ENCODE results near the gene FARSA.
"Not testable (repeated sequence)": the region's sequence is repeated elsewhere in the genome, so short reads cannot be mapped to it uniquely, and the experiment has no call there.

The FARSA gene

DNA sequence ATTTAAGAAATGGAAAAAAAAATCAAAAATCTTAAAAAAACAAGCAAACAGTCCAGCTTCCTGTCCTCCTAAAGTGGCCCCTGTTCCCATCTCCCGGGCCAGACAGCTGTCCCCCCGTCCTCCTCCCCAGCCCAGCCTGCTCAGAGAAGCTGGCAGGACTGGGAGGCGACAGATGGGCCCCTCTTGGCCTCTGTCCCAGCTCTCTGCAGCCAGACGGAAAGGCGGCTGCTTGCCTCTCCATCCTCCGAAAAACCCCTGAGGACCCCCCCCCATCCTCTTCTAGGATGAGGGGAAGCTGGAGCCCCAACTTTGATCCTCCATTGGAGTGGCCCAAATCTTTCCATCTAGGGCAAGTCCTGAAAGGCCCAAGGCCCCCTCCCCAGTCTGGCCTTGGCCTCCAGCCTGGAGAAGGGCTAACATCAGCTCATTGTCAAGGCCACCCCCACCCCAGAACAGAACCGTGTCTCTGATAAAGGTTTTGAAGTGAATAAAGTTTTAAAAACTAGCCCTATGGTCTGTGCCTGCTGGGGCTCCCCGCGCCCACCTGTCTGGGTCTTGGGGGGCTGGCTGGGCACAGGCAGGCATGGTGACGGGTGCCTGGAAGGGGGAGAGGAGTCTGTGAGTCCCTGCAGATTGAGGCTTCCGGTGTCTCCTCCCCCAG is 19.8 kb upstream of the FARSA start:
- no peak for TF ChIP-seq ZFX (IDR thresholded peaks at IDR 0.05)
- TF ChIP-seq, protein P1, sequence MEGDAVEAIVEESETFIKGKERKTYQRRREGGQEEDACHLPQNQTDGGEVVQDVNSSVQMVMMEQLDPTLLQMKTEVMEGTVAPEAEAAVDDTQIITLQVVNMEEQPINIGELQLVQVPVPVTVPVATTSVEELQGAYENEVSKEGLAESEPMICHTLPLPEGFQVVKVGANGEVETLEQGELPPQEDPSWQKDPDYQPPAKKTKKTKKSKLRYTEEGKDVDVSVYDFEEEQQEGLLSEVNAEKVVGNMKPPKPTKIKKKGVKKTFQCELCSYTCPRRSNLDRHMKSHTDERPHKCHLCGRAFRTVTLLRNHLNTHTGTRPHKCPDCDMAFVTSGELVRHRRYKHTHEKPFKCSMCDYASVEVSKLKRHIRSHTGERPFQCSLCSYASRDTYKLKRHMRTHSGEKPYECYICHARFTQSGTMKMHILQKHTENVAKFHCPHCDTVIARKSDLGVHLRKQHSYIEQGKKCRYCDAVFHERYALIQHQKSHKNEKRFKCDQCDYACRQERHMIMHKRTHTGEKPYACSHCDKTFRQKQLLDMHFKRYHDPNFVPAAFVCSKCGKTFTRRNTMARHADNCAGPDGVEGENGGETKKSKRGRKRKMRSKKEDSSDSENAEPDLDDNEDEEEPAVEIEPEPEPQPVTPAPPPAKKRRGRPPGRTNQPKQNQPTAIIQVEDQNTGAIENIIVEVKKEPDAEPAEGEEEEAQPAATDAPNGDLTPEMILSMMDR (conservative IDR thresholded peaks at IDR 0.05), result no peak
- H3K27ac ChIP-seq, result no peak overlapping the region

DNA sequence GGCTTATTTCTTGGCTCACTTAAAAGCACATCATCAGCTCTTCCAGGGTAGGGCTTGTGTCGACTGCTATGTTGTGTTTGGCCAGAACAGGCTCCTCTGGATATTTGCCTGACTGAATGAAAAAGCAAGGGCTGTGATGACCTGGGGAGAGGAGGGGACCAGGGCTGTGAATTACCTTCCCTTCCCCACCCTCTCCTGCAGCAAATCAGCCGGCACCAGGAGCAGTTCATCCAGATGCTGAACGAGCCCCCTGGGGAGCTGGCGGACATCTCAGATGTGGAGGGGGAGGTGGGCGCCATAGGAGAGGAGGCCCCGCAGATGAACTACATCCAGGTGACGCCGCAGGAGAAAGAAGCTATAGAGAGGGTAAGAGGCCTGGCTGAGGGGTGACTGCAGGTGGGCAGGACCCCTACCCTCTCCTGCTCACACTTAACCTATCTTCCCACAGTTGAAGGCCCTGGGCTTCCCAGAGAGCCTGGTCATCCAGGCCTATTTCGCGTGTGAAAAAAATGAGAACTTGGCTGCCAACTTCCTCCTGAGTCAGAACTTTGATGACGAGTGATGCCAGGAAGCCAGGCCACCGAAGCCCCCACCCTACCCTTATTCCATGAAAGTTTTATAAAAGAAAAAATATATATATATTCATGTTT is 19.1 kb upstream of the FARSA start:
- TF ChIP-seq, protein P1 (conservative IDR thresholded peaks at IDR 0.05), result no peak
- TF ChIP-seq ZFX (IDR thresholded peaks at IDR 0.05), result no peak
- H3K27ac ChIP-seq, result no peak overlapping the region

DNA sequence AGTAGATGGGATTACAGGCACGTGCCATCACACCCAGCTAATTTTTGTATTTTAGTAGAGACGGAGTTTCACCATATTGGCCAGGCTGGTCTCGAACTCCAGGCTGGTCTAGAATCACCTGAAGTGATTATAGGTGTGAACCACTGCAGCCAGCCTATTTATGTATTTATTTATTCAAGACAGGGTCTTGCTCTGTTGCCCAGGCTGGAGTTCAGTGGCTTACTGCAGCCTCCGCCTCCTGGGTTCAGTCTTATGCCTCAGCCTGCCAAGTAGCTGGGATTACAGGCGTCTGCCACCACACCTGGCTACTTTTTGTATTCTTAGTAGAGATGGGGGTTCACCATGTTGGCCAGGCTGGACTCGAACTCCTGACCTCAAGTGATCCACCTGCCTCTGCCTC is 18.5 kb upstream of the FARSA start:
- H3K27ac ChIP-seq, result not testable (repeated sequence)

DNA sequence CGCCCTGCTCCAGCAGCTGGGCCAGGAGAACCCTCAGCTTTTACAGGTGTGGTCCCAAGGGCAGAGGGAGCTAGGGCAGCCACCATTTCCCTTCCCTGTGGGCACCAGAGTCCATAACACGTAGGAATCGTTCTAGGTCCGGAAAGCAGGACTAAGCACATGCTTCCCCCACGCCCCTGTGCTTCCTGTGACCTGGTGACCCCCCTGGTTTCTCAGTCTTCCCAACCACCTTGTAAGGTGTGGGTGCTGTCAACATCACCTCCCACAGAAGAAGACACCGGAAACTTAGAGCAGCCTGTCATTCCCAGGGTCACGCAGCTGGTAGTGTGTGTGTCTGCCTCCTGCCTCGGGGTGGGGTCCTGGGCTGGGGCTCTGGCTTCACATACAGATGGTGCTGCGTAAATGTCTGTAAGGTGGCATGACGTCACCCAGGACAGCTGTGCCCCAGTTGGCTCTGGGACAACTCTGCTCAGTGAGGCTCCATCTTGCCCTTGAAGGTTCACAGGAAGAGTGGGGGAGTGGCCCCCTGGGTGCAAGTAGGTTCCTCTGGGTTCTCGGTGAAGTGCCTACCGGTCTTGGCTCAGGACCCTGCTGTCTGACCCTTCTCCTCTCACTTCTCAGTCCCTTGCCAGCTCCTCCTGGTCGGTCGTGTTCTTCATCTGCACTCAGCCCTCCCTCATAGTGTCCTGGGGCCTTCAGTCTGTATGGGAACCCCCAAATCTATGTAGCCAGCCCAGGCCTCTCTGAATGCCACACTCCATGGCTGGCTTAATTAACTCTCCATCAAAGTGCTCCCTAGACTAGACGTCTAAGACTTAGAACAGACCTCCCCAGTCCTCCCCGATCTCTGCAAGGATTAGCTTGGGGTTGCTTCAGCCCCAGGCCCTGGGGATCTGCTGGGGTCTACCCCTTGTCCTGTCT is 16.1 kb upstream of the FARSA start:
- no peak overlapping the region for H3K27ac ChIP-seq
- TF ChIP-seq, protein P1 (conservative IDR thresholded peaks at IDR 0.05), result no peak
- no peak for TF ChIP-seq ZFX (IDR thresholded peaks at IDR 0.05)

DNA sequence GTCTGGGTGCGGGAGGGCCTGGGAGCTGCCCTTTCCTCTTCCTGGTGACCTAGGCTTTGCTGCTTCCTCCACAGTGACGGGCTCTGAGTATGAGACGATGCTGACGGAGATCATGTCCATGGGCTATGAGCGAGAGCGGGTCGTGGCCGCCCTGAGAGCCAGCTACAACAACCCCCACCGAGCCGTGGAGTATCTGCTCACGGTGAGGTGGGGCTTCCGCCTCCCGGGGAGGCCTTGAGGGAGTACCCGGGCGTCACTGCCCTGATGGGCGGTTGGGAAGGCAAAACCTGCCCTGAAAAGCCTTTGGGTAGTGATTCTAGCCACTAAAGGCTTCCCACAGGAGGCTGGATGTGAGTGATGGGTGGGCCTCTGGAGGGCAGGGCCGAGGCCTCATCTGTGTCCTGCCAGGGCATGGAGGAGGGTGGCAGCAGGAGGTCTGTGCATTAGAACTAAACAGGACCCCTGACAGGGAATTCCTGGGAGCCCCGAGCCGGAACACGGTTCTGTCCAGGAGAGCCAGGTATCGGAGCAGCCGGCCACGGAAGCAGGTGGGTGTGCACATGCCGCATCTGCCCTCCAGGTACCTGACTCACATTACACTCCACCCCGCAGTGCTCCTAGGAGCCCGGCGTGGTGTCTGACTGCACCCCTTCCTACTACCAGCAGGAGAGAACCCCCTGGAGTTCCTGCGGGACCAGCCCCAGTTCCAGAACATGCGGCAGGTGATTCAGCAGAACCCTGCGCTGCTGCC is 15.3 kb upstream of the FARSA start:
- no peak overlapping the region for H3K27ac ChIP-seq
- no peak for TF ChIP-seq ZFX (IDR thresholded peaks at IDR 0.05)
- TF ChIP-seq, protein P1 (conservative IDR thresholded peaks at IDR 0.05), result no peak

DNA sequence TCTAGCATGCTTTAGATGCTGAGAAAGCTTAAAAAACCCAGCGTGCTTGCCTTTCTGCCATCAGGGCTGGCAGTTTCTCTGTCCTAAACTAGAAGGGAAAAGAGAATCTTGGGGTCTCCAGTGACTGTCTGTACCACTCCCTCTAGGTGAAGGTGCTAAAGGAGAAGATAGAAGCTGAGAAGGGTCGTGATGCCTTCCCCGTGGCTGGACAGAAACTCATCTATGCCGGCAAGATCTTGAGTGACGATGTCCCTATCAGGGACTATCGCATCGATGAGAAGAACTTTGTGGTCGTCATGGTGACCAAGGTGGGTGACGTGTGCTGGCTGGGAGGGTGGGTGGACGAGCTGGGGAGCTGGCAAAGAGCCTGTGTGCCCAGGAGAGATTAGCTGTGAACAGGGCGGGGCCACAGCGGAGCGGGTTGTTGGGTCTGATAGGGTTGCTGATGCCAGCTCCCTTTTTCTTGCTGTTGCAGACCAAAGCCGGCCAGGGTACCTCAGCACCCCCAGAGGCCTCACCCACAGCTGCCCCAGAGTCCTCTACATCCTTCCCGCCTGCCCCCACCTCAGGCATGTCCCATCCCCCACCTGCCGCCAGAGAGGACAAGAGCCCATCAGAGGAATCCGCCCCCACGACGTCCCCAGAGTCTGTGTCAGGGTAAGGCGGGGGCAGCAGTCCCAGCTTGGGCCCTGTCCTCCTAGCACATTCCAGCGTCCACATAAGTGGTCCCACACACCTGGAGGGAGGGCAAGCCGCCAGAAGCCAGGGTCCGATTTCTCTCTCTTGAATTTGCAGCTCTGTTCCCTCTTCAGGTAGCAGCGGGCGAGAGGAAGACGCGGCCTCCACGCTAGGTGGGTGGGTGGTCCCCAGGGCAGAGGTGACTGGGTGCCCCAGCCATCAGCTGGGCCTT is 14.4 kb upstream of the FARSA start:
- TF ChIP-seq, protein P1 (conservative IDR thresholded peaks at IDR 0.05), result no peak
- TF ChIP-seq ZFX (IDR thresholded peaks at IDR 0.05), result no peak
- no peak overlapping the region for H3K27ac ChIP-seq

Measured in C4-2B (cell line).